Keratinocyte (primary cell): ENCODE measurements around the gene NKIRAS1. TPM values are rescaled to one million over a fixed set of nuclear protein-coding genes. Genes with fewer than 3 reads are reported as not detected.

Source experiments
- DNase-seq: peaks from one replicate; pipeline ENCODE4 v3.0.0-alpha.2; 2011; ENCODE audit warnings: low read depth, missing footprints, low spot score
- FAIRE-seq: peaks from 2 replicates; lab custom pipeline; 2011; peaks lifted over from hg19 to GRCh38; lab: Jason Lieb, UNC
- H2AFZ ChIP-seq: 2 replicates; pipeline ENCODE4 v1.6.0; 2012; ENCODE audit warnings: low read length, control low read depth, inconsistent platforms; ENCODE audit not compliant: control insufficient read depth
- H3K27ac ChIP-seq: 2 replicates; pipeline ENCODE4 v1.5.1; 2011; ENCODE audit warnings: low read length; ENCODE audit not compliant: control insufficient read depth, insufficient read depth
- H3K27me3 ChIP-seq: 3 replicates; pipeline ENCODE4 v1.6.0; 2011; ENCODE audit warnings: low read length; ENCODE audit not compliant: control insufficient read depth, insufficient read depth; ENCODE audit errors: extremely low read depth
- H3K36me3 ChIP-seq, 2 experiments: 2 replicates in 1 of 2; 3 replicates in 1 of 2; pipeline ENCODE4 v1.5.1; 2011; ENCODE audit warnings: low read length in 2 of 2, mild to moderate bottlenecking in 1 of 2; ENCODE audit not compliant: control insufficient read depth in 2 of 2, insufficient read depth in 2 of 2; ENCODE audit errors: extremely low read depth in 1 of 2
- H3K4me1 ChIP-seq: 3 replicates; pipeline ENCODE4 v1.5.1; 2011; ENCODE audit warnings: low read length; ENCODE audit not compliant: control insufficient read depth, insufficient read depth; ENCODE audit errors: extremely low read depth
- H3K4me2 ChIP-seq: 3 replicates; pipeline ENCODE4 v1.6.0; 2011; ENCODE audit warnings: low read depth, low read length; ENCODE audit not compliant: control insufficient read depth, insufficient read depth; ENCODE audit errors: extremely low read depth
- H3K4me3 ChIP-seq, 3 experiments: fragments of 200-600 bp in 1 of 3; sonication (generic) in 1 of 3; 2 replicates in 2 of 3; 3 replicates in 1 of 3; pipeline ENCODE4 v1.5.1; 2011 to 2016; ENCODE audit warnings: low read length in 3 of 3, mild to moderate bottlenecking in 3 of 3, control low read depth in 2 of 3, inconsistent platforms in 1 of 3, low read depth in 1 of 3, mixed read lengths in 1 of 3, mixed run types in 1 of 3, moderate library complexity in 1 of 3; ENCODE audit not compliant: control insufficient read depth in 2 of 3, insufficient read depth in 2 of 3; ENCODE audit errors: extremely low read depth in 1 of 3
- H3K79me2 ChIP-seq: 2 replicates; pipeline ENCODE4 v1.6.0; 2012; ENCODE audit warnings: low read length; ENCODE audit not compliant: control insufficient read depth, insufficient read depth
- H3K9ac ChIP-seq: 3 replicates; pipeline ENCODE4 v1.6.0; 2011; ENCODE audit warnings: low read length; ENCODE audit not compliant: control insufficient read depth, insufficient read depth; ENCODE audit errors: extremely low read depth
- H3K9me1 ChIP-seq: 3 replicates; pipeline ENCODE4 v1.6.0; 2011; ENCODE audit warnings: low read length; ENCODE audit not compliant: control insufficient read depth, insufficient read depth; ENCODE audit errors: extremely low read depth
- H3K9me3 ChIP-seq: 2 replicates; pipeline ENCODE4 v1.5.1; 2012; ENCODE audit warnings: low read depth, low read length; ENCODE audit not compliant: control insufficient read depth
- H4K20me1 ChIP-seq: 3 replicates; pipeline ENCODE4 v1.6.0; 2011; ENCODE audit warnings: low read length; ENCODE audit not compliant: control insufficient read depth, insufficient read depth; ENCODE audit errors: extremely low read depth
- EZH2 ChIP-seq: IDR thresholded peaks from one replicate; pipeline ENCODE4 v1.6.1; 2012; ENCODE audit warnings: inconsistent platforms, mild to moderate bottlenecking, low read length, moderate library complexity
- dilution Hi-C: fragments of 300-500 bp; cut with MboI; formaldehyde crosslinking; loops from one replicate; pipeline ENCODE4 v1.7.0; 2020; ENCODE audit warnings: low sequenced_read_pairs; ENCODE audit not compliant: extremely low pct_ligation_motif_present
- polyA plus RNA-seq, 5 experiments: library from polyadenylated mRNA; depleted of rRNA in 3 of 5; stranded (reverse) in 3 of 5; stranded (forward) in 1 of 5; unstranded in 1 of 5; fragments of >200 nt; gene quantifications; 1 replicate in 1 of 5; 2 replicates in 3 of 5; 3 replicates in 1 of 5; pipeline versions ENCODE4 v1.2.1 to v1.2.3, GENCODE V29; 2011 to 2012; ENCODE audit warnings: missing spikeins in 2 of 5, low read depth in 1 of 5, low replicate concordance in 1 of 5
- TF ChIP-seq, protein P1 (sequence below), 3 experiments: IDR thresholded peaks in 1 of 3; conservative IDR thresholded peaks in 1 of 3; optimal IDR thresholded peaks in 1 of 3; 2 replicates in 2 of 3; 3 replicates in 1 of 3; pipeline versions ENCODE3 to v1.5.1; 2011; ENCODE audit warnings: low read length in 3 of 3, mild to moderate bottlenecking in 3 of 3, moderate library complexity in 2 of 3, control low read depth in 1 of 3, inconsistent platforms in 1 of 3; ENCODE audit not compliant: insufficient read depth in 2 of 3; ENCODE audit errors: extremely low read depth in 1 of 3

NKIRAS1 gene
- polyA plus RNA-seq, 1 donor (not counting 4 experiments of a cell fraction or from before 2014, with no cell fraction given), result 10.7 TPM

DNA sequence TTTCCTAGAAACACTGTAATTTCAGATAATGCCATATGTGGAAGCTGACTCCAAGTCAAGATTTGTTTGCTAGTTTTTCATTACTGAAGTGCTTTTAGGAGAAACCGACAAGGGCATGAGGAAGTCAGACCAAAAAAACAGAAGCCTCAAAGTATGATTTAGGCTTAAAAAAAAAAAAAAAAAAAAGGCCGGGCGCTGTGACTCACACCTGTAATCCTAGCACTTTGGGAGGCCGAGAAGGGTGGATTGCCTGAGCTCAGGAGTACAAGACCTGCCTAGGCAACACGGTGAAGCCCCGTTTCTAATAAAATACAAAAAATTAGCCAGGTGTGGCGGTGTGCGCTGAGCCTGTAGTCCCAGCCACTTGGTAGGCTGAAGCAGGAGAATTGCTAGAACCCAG, 11.7 kb upstream of the NKIRAS1 start:
- H3K9ac ChIP-seq, result no peak overlapping the region
- DNase-seq (no peak), FAIRE-seq (no peak)

DNA sequence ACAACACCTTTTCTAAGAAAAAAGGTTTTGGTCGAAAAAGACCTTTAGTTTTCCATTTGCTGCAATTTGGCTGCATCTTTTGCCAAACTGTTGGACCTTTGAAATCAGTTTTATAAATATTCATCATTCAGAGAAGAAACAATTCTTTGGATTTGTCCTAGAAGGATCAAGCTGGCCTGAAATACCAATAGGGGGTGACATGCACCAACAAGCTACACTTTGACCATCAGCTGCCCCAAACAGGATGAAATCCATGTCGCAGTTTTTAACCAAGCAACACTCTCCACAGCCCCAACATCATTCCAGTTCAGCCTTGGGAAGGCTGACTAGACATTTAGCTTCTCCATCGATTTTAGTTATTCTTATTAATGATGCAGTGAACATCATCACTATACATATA, 9.9 kb upstream of the NKIRAS1 start:
- Histone ChIP-seq H3K4me2 (no peak overlapping the region), H3K9me1 (no peaks in the 10 kb centered on the region), H3K27me3 (no peaks in the 10 kb centered on the region), H4K20me1 (no peaks in the 10 kb centered on the region), H2AFZ (no peak overlapping the region), H3K4me1 (peaks cover 13% of the 10 kb centered on the region), H3K9ac (no peak overlapping the region), H3K36me3 (no peaks in the 10 kb centered on the region), H3K4me3 (no peak overlapping the region), H3K79me2 (no peaks in the 10 kb centered on the region), H3K9me3 (no peaks in the 10 kb centered on the region), H3K27ac (no peak overlapping the region)
- dilution Hi-C loops, result no loop called here
- DNase-seq, result no peak
- no peak for TF ChIP-seq EZH2
- TF ChIP-seq, protein P1, sequence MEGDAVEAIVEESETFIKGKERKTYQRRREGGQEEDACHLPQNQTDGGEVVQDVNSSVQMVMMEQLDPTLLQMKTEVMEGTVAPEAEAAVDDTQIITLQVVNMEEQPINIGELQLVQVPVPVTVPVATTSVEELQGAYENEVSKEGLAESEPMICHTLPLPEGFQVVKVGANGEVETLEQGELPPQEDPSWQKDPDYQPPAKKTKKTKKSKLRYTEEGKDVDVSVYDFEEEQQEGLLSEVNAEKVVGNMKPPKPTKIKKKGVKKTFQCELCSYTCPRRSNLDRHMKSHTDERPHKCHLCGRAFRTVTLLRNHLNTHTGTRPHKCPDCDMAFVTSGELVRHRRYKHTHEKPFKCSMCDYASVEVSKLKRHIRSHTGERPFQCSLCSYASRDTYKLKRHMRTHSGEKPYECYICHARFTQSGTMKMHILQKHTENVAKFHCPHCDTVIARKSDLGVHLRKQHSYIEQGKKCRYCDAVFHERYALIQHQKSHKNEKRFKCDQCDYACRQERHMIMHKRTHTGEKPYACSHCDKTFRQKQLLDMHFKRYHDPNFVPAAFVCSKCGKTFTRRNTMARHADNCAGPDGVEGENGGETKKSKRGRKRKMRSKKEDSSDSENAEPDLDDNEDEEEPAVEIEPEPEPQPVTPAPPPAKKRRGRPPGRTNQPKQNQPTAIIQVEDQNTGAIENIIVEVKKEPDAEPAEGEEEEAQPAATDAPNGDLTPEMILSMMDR (optimal IDR thresholded peaks at IDR 0.05 in 1 of 3, IDR thresholded peaks at IDR 0.05 in 1 of 3, conservative IDR thresholded peaks at IDR 0.05 in 1 of 3; ENCODE audit: extremely low read depth in 1 of 3, insufficient read depth in 2 of 3, low read length in 3 of 3), result peak in 1 of 3 experiments; percentile 38
- FAIRE-seq, result no peak

More for the DNA sequence above, 11.7 kb upstream of the NKIRAS1 start:
- no peaks in the 10 kb centered on the region for H4K20me1 ChIP-seq
- peaks cover 13% of the 10 kb centered on the region for H3K4me1 ChIP-seq
- no peaks in the 10 kb centered on the region for H3K27me3 ChIP-seq
- no peaks in the 10 kb centered on the region for H3K9me3 ChIP-seq
- dilution Hi-C loops, result no loop called here
- no peaks in the 10 kb centered on the region for H3K36me3 ChIP-seq
- H3K4me2 ChIP-seq, result peak overlapping the region; percentile 45
- H3K4me3 ChIP-seq, result no peak overlapping the region
- H2AFZ ChIP-seq, result no peak overlapping the region
- no peaks in the 10 kb centered on the region for H3K79me2 ChIP-seq
- no peak overlapping the region for H3K27ac ChIP-seq
- no peak for TF ChIP-seq EZH2
- TF ChIP-seq, protein P1 (optimal IDR thresholded peaks at IDR 0.05 in 1 of 3, IDR thresholded peaks at IDR 0.05 in 1 of 3, conservative IDR thresholded peaks at IDR 0.05 in 1 of 3; ENCODE audit: extremely low read depth in 1 of 3, insufficient read depth in 2 of 3, low read length in 3 of 3), result no peak
- H3K9me1 ChIP-seq, result no peaks in the 10 kb centered on the region
